Suprapubic skin (tissue), 4 donors: ENCODE data around the gene NFIA. TPM values are rescaled to one million over a fixed set of nuclear protein-coding genes. Genes with fewer than 3 reads are reported as not detected.

Experiments
- DNase-seq, 2 donors: peaks; one replicate each; pipeline ENCODE4 v3.0.0-alpha.2; 2019; ENCODE audit warnings: low spot score in 2 of 2
- H3K27ac ChIP-seq: fragments of 200-600 bp; sonication (generic); one replicate; pipeline ENCODE4 v1.5.1; 2019
- H3K27me3 ChIP-seq: fragments of 200-600 bp; sonication (generic); one replicate; pipeline ENCODE4 v1.5.1; 2019
- H3K36me3 ChIP-seq: fragments of 200-600 bp; sonication (generic); one replicate; pipeline ENCODE4 v1.5.1; 2019
- H3K4me1 ChIP-seq: fragments of 200-600 bp; sonication (generic); one replicate; pipeline ENCODE4 v1.5.1; 2019
- H3K4me3 ChIP-seq: fragments of 200-600 bp; sonication (generic); one replicate; pipeline ENCODE4 v1.5.1; 2019; ENCODE audit warnings: mild to moderate bottlenecking
- H3K9me3 ChIP-seq: fragments of 200-600 bp; sonication (generic); one replicate; pipeline ENCODE4 v1.5.1; 2019
- EP300 ChIP-seq: sonication (generic); formaldehyde crosslinking; IDR thresholded peaks from one replicate; pipeline ENCODE4 v1.6.1; 2017; ENCODE audit warnings: antibody characterized with exemption
- POLR2A ChIP-seq, 2 donors: fragments of 450-650 bp; IDR thresholded peaks; one replicate each; pipeline ENCODE4 v1.6.1; 2017; ENCODE audit warnings: antibody characterized with exemption in 2 of 2, mild to moderate bottlenecking in 2 of 2, moderate library complexity in 2 of 2
- POLR2AphosphoS5 ChIP-seq, 3 donors: sonication (generic); formaldehyde crosslinking; IDR thresholded peaks; one replicate each; pipeline ENCODE4 v1.6.1; 2017; ENCODE audit warnings: antibody characterized with exemption in 3 of 3
- WGBS: methylation state at CpG from one replicate; pipeline ENCODE4 v1.1.5; 2018; 5-methylcytosine and 5-hydroxymethylcytosine counted together
- total RNA-seq, 4 donors: library from RNA; depleted of rRNA; stranded (reverse); fragments of >200 nt; gene quantifications; one replicate each; pipeline ENCODE4 v1.1.0, GENCODE V29; 2016
- TF ChIP-seq, protein P1 (sequence below), 2 donors: fragments of 200-600 bp in 1 of 2; fragments of 450-650 bp in 1 of 2; sonication (generic) in 1 of 2; IDR thresholded peaks; one replicate each; pipeline ENCODE4 v1.5.1; 2016 to 2019; ENCODE audit warnings: antibody characterized with exemption in 2 of 2, mild to moderate bottlenecking in 1 of 2, moderate library complexity in 1 of 2

Gene NFIA
- total RNA-seq, 4 donors from 2014 or later = 30.1 to 54.2 (median 48.2) TPM

DNA sequence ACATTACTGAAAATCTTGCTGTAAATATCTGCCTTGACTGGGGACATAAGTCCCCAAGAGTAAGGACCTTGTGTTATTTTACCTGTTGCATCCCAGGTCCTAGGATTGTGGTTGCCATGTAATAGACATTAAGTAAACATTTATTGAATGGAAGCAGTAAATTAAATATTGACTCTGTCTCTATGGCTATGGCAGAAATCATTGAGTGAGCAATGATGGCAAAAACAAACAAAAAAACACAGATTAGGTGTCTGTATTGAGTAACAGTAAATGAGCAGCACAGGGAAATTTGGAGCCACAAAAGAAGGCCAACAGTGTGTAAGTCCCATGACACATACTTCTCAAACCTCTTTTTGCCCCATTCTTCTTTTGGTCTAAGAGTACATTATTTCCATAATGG, 240.4 kb downstream of the NFIA start:
- no peaks in the 10 kb centered on the region for H3K27me3 ChIP-seq
- peaks cover 73% of the 10 kb centered on the region for H3K4me1 ChIP-seq
- no peaks in the 10 kb centered on the region for H3K9me3 ChIP-seq
- DNase-seq = no peak
- no peaks in the 10 kb centered on the region for H3K36me3 ChIP-seq
- H3K4me3 ChIP-seq = no peak overlapping the region
- no peak overlapping the region for H3K27ac ChIP-seq
- no peak for TF ChIP-seq POLR2AphosphoS5 (IDR thresholded peaks at IDR 0.05)
- no peak for TF ChIP-seq EP300
- TF ChIP-seq, protein P1, sequence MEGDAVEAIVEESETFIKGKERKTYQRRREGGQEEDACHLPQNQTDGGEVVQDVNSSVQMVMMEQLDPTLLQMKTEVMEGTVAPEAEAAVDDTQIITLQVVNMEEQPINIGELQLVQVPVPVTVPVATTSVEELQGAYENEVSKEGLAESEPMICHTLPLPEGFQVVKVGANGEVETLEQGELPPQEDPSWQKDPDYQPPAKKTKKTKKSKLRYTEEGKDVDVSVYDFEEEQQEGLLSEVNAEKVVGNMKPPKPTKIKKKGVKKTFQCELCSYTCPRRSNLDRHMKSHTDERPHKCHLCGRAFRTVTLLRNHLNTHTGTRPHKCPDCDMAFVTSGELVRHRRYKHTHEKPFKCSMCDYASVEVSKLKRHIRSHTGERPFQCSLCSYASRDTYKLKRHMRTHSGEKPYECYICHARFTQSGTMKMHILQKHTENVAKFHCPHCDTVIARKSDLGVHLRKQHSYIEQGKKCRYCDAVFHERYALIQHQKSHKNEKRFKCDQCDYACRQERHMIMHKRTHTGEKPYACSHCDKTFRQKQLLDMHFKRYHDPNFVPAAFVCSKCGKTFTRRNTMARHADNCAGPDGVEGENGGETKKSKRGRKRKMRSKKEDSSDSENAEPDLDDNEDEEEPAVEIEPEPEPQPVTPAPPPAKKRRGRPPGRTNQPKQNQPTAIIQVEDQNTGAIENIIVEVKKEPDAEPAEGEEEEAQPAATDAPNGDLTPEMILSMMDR (IDR thresholded peaks at IDR 0.05) = no peak
- no peak for TF ChIP-seq POLR2A (IDR thresholded peaks at IDR 0.05)

DNA sequence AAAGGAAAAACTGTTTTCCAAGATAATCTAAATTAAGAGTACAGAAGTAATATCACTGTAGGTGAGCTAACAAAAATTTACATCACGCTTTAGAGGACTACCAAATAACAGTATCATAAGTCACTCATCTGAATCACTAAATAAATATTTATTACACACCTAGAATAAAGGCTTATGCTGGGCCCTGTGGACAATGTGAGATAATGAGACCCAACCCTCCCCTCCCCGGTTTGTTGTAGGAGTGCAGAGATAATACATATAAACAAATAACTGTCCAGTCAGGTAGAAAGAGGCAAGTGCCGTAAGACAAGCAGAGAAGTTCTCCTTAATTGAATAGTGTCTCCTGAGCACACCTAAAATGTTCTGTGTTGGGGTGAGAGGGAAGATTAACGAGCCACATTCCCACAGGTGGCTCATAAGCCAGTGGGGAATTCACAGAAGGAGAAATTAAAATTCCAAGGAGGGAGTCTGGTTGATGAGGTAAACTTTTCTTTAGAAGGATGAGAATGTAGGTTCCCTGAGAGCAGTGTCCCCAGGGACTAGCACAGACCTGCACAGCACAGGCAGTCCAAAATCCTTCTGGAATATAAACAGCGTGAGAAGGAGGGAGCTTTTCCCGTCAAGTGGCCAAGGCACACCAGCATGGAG, 241.4 kb downstream of the NFIA start:
- Histone ChIP-seq H3K27me3 (no peaks in the 10 kb centered on the region), H3K4me3 (no peak overlapping the region), H3K9me3 (no peaks in the 10 kb centered on the region), H3K27ac (peak overlapping the region; percentile 54), H3K4me1 (peaks cover 63% of the 10 kb centered on the region), H3K36me3 (no peaks in the 10 kb centered on the region)
- TF ChIP-seq, protein P1 (IDR thresholded peaks at IDR 0.05) = no peak
- TF ChIP-seq POLR2AphosphoS5 (IDR thresholded peaks at IDR 0.05) = no peak
- TF ChIP-seq EP300 = no peak
- TF ChIP-seq POLR2A (IDR thresholded peaks at IDR 0.05) = no peak
- WGBS = 71% methylated on average over 6 of the region's 6 CpGs
- no peak for DNase-seq

DNA sequence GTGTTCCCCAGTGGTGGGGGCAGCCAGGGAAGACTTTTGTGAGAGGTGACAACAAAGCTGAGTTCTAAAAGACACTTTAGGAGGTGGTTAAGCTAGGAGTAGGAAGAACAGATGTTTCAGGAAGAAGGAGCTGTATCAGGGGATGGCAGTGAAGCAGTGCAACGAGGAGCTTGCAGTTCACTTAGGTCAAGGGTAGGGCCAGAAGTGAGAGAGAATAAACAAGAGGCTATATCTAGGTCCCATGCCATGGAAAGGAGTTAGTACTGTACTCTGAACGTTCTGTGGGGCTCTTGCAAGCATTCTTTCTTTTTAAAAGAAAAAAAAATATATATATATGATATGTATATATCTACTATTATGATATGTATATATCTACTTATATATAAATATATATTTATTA, 244.4 kb downstream of the NFIA start:
- WGBS = 70% methylated on average over 2 of the region's 2 CpGs
- Histone ChIP-seq H3K9me3 (no peaks in the 10 kb centered on the region), H3K4me1 (peaks cover 34% of the 10 kb centered on the region), H3K27me3 (no peaks in the 10 kb centered on the region), H3K4me3 (no peak overlapping the region), H3K27ac (no peak overlapping the region), H3K36me3 (no peaks in the 10 kb centered on the region)
- no peak for DNase-seq
- TF ChIP-seq POLR2AphosphoS5 (IDR thresholded peaks at IDR 0.05) (no peak), EP300 (no peak), POLR2A (IDR thresholded peaks at IDR 0.05) (no peak)
- TF ChIP-seq, protein P1 (IDR thresholded peaks at IDR 0.05) = no peak

DNA sequence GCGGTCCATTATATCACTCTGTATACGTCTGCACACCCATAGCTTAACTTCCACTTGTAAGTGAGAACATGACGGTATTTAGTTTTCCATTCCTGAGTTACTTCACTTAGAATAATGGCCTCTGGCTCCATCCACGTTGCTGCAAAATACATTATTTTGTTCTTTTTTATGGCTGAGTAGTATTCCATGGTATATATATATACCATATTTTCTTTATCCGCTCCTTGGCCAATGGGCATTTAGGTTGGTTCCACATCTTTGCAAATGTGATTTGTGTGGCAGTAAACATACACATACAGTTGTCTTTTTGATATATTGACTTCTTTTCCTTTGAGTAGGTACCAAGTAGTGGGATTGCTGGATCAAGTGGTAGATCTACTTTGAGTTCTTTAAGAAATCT, 245.1 kb downstream of the NFIA start:
- Histone ChIP-seq H3K27me3 (no peaks in the 10 kb centered on the region), H3K27ac (no peak overlapping the region), H3K4me3 (no peak overlapping the region), H3K9me3 (no peaks in the 10 kb centered on the region), H3K4me1 (peaks cover 26% of the 10 kb centered on the region), H3K36me3 (no peaks in the 10 kb centered on the region)
- TF ChIP-seq EP300 (no peak), POLR2AphosphoS5 (IDR thresholded peaks at IDR 0.05) (no peak), POLR2A (IDR thresholded peaks at IDR 0.05) (no peak)
- TF ChIP-seq, protein P1 (IDR thresholded peaks at IDR 0.05) = no peak
- no peak for DNase-seq
- 96% methylated on average over 5 of the region's 5 CpGs for WGBS

DNA sequence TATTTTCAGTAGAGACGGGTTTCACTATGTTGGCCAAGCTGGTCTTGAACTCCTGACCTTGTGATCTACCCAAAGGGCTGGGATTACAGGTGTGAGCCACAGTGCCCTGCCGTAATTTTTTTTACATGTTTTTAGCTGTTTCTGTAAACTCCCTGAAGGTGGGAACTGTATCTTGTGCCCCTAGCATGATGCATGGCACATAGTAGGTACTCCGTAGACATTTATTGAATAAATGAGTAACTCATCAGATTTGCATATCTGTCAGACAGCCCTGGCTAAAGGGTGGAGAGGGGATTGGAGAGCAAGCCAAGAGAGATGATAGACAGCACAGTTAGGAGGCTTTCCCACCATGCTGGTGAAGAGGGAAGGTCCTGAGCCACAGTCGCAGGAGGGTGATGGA, 247.2 kb downstream of the NFIA start:
- H3K27me3 ChIP-seq = no peaks in the 10 kb centered on the region
- H3K4me1 ChIP-seq = peaks cover 5% of the 10 kb centered on the region
- H3K27ac ChIP-seq = no peak overlapping the region
- no peak overlapping the region for H3K4me3 ChIP-seq
- 76% methylated on average over 4 of the region's 4 CpGs for WGBS
- TF ChIP-seq POLR2AphosphoS5 (IDR thresholded peaks at IDR 0.05) (no peak), POLR2A (IDR thresholded peaks at IDR 0.05) (no peak), EP300 (no peak)
- TF ChIP-seq, protein P1 (IDR thresholded peaks at IDR 0.05) = no peak
- H3K36me3 ChIP-seq = no peaks in the 10 kb centered on the region
- no peaks in the 10 kb centered on the region for H3K9me3 ChIP-seq
- DNase-seq = no peak
